Measurements from ENCODE around the gene HSPD1.

Gene HSPD1

GRCh38 chr2:197460649-197461048 is 39.0 kb downstream of the HSPD1 start:
- H3K27ac ChIP-seq (ENCODE audit: low read depth, low read length) = no peak overlapping the region
- no peak overlapping the region for H3K4me2 ChIP-seq (ENCODE audit: low read length)
- no peaks in the 10 kb centered on the region for H3K9me2 ChIP-seq (replicated peaks; ENCODE audit: control insufficient read depth, low read length)
- H3K36me3 ChIP-seq (ENCODE audit: control insufficient read depth, low read length) = peaks cover 30% of the 10 kb centered on the region
- H3K9me3 ChIP-seq (ENCODE audit: control insufficient read depth, insufficient read depth, low read length) = no peaks in the 10 kb centered on the region
- TF ChIP-seq, protein P1, sequence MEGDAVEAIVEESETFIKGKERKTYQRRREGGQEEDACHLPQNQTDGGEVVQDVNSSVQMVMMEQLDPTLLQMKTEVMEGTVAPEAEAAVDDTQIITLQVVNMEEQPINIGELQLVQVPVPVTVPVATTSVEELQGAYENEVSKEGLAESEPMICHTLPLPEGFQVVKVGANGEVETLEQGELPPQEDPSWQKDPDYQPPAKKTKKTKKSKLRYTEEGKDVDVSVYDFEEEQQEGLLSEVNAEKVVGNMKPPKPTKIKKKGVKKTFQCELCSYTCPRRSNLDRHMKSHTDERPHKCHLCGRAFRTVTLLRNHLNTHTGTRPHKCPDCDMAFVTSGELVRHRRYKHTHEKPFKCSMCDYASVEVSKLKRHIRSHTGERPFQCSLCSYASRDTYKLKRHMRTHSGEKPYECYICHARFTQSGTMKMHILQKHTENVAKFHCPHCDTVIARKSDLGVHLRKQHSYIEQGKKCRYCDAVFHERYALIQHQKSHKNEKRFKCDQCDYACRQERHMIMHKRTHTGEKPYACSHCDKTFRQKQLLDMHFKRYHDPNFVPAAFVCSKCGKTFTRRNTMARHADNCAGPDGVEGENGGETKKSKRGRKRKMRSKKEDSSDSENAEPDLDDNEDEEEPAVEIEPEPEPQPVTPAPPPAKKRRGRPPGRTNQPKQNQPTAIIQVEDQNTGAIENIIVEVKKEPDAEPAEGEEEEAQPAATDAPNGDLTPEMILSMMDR (IDR thresholded peaks at IDR 0.05; ENCODE audit: low read depth, low read length, poor library complexity, severe bottlenecking) = no peak
- no peak for TF ChIP-seq EZH2phosphoT487 (IDR thresholded peaks at IDR 0.05; ENCODE audit: borderline replicate concordance, low read length)
- no peaks in the 10 kb centered on the region for H4K20me1 ChIP-seq (ENCODE audit: control insufficient read depth, insufficient read depth, low read depth, low read length)
- no peaks in the 10 kb centered on the region for H3K27me3 ChIP-seq (ENCODE audit: control insufficient read depth, low read length)
- 0 out of 2 replicates have a peak, but pooled peaks cover 3% of the 10 kb centered on the region for H3F3A ChIP-seq (ENCODE audit: control insufficient read depth, insufficient read depth)
- H3K79me2 ChIP-seq (ENCODE audit: control insufficient read depth, low read length) = peaks cover 39% of the 10 kb centered on the region
- no peak overlapping the region for H3K4me3 ChIP-seq (ENCODE audit: low read length)
- H3K4me1 ChIP-seq (ENCODE audit: control insufficient read depth, low read length) = no peaks in the 10 kb centered on the region

- Histone ChIP-seq H3K9me3 (ENCODE audit: control insufficient read depth, insufficient read depth, low read length) (no peaks in the 10 kb centered on the region), H3K9me2 (replicated peaks; ENCODE audit: control insufficient read depth, low read length) (no peaks in the 10 kb centered on the region), H3F3A (ENCODE audit: control insufficient read depth, insufficient read depth) (0 out of 2 replicates have a peak, but pooled peaks cover 3% of the 10 kb centered on the region), H3K4me2 (ENCODE audit: low read length) (peak overlapping the region; percentile 73), H3K79me2 (ENCODE audit: control insufficient read depth, low read length) (peaks cover 67% of the 10 kb centered on the region), H3K27me3 (ENCODE audit: control insufficient read depth, low read length) (no peaks in the 10 kb centered on the region), H3K27ac (ENCODE audit: low read depth, low read length) (no peak overlapping the region), H3K4me3 (ENCODE audit: low read length) (no peak overlapping the region), H3K4me1 (ENCODE audit: control insufficient read depth, low read length) (peaks cover 17% of the 10 kb centered on the region), H4K20me1 (ENCODE audit: control insufficient read depth, insufficient read depth, low read depth, low read length) (0 out of 2 replicates have a peak, but pooled peaks cover 4% of the 10 kb centered on the region), H3K36me3 (ENCODE audit: control insufficient read depth, low read length) (peaks cover 12% of the 10 kb centered on the region)
- TF ChIP-seq, protein P1 (IDR thresholded peaks at IDR 0.05; ENCODE audit: low read depth, low read length, poor library complexity, severe bottlenecking) = no peak
- TF ChIP-seq EZH2phosphoT487 (IDR thresholded peaks at IDR 0.05; ENCODE audit: borderline replicate concordance, low read length) = no peak
These were observed 44.2 kb downstream of the HSPD1 start for GRCh38 chr2:197455428-197455827.

DNA sequence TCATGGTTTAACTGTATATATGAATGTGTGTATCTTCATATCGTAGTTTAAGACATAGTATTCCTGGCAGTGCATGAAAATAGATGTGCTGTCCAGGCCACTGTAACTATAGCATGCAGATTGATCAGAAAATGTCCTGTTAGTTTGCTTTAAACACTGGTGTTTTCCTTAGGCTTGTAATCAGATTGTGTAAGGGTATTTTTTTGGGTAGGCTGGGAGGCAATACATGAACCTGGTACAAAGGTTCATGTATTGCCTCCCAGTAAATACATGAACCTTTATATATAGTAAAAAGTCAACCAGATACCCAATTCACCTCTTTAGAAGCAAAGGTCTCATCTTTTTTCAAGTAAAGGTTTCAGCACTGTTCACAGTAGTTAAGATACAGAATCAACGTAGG is 44.7 kb downstream of the HSPD1 start:
- H3K27ac ChIP-seq (ENCODE audit: low read depth, low read length) = no peak overlapping the region
- 0 out of 2 replicates have a peak, but pooled peaks cover 3% of the 10 kb centered on the region for H3F3A ChIP-seq (ENCODE audit: control insufficient read depth, insufficient read depth)
- peak overlapping the region; percentile 73 for H3K4me2 ChIP-seq (ENCODE audit: low read length)
- H3K4me1 ChIP-seq (ENCODE audit: control insufficient read depth, low read length) = peaks cover 17% of the 10 kb centered on the region
- no peaks in the 10 kb centered on the region for H3K27me3 ChIP-seq (ENCODE audit: control insufficient read depth, low read length)
- H4K20me1 ChIP-seq (ENCODE audit: control insufficient read depth, insufficient read depth, low read depth, low read length) = 0 out of 2 replicates have a peak, but pooled peaks cover 4% of the 10 kb centered on the region
- H3K79me2 ChIP-seq (ENCODE audit: control insufficient read depth, low read length) = peaks cover 67% of the 10 kb centered on the region
- H3K36me3 ChIP-seq (ENCODE audit: control insufficient read depth, low read length) = peaks cover 10% of the 10 kb centered on the region
- H3K9me2 ChIP-seq (replicated peaks; ENCODE audit: control insufficient read depth, low read length) = no peaks in the 10 kb centered on the region
- no peaks in the 10 kb centered on the region for H3K9me3 ChIP-seq (ENCODE audit: control insufficient read depth, insufficient read depth, low read length)
- no peak for TF ChIP-seq EZH2phosphoT487 (IDR thresholded peaks at IDR 0.05; ENCODE audit: borderline replicate concordance, low read length)
- TF ChIP-seq, protein P1 (IDR thresholded peaks at IDR 0.05; ENCODE audit: low read depth, low read length, poor library complexity, severe bottlenecking) = no peak
- peak overlapping the region; percentile 88 for H3K4me3 ChIP-seq (ENCODE audit: low read length)
